Immature natural killer cell (primary cell): ENCODE measurements around the gene ATP9B. TPM values are rescaled to one million over a fixed set of nuclear protein-coding genes. Genes with fewer than 3 reads are reported as not detected.
"Not testable (repeated sequence)": the region's sequence is repeated elsewhere in the genome, so short reads cannot be mapped to it uniquely, and the experiment has no call there.

ENCODE experiments used
- DNase-seq, 3 donors: peaks; one replicate each; pipeline ENCODE4 v3.0.0; 2022; ENCODE audit warnings: mixed read lengths in 1 of 3
- H3K27ac Mint-ChIP-seq, 6 donors: one replicate each; pipeline ENCODE4 v1.8.0; 2020; ENCODE audit warnings: mixed read lengths in 6 of 6, mild to moderate bottlenecking in 5 of 6, inconsistent platforms in 4 of 6, moderate library complexity in 3 of 6
- H3K27me3 Mint-ChIP-seq, 3 donors: one replicate each; pipeline ENCODE4 v1.8.0; 2020 to 2021; ENCODE audit warnings: low read depth in 3 of 3, mild to moderate bottlenecking in 3 of 3, mixed read lengths in 3 of 3, moderate library complexity in 3 of 3, inconsistent platforms in 1 of 3
- H3K36me3 Mint-ChIP-seq, 3 donors: one replicate each; pipeline ENCODE4 v1.8.0; 2020; ENCODE audit warnings: mixed read lengths in 3 of 3, inconsistent platforms in 2 of 3, mild to moderate bottlenecking in 2 of 3
- H3K4me1 Mint-ChIP-seq, 2 donors: one replicate each; pipeline ENCODE4 v1.8.0; 2020; ENCODE audit warnings: inconsistent platforms in 2 of 2, mild to moderate bottlenecking in 2 of 2, mixed read lengths in 2 of 2, moderate library complexity in 1 of 2
- H3K4me3 Mint-ChIP-seq, 5 donors: one replicate each; pipeline ENCODE4 v1.8.0; 2020; ENCODE audit warnings: mild to moderate bottlenecking in 5 of 5, mixed read lengths in 5 of 5, inconsistent platforms in 3 of 5, moderate library complexity in 3 of 5
- H3K9me3 Mint-ChIP-seq, 6 donors: one replicate each; pipeline ENCODE4 v1.8.0; 2020; ENCODE audit warnings: mild to moderate bottlenecking in 6 of 6, mixed read lengths in 6 of 6, inconsistent platforms in 4 of 6, moderate library complexity in 3 of 6
- polyA plus RNA-seq, 3 donors: library from polyadenylated mRNA; unstranded; fragments of 300-500 nt; fragmentation: Illumina TruSeq; gene quantifications; one replicate each; pipeline ENCODE4 v1.2.3, GENCODE V29; 2021

ATP9B gene
- polyA plus RNA-seq, 3 donors from 2014 or later, result 11.4 to 16.9 (median 11.5) TPM

DNA sequence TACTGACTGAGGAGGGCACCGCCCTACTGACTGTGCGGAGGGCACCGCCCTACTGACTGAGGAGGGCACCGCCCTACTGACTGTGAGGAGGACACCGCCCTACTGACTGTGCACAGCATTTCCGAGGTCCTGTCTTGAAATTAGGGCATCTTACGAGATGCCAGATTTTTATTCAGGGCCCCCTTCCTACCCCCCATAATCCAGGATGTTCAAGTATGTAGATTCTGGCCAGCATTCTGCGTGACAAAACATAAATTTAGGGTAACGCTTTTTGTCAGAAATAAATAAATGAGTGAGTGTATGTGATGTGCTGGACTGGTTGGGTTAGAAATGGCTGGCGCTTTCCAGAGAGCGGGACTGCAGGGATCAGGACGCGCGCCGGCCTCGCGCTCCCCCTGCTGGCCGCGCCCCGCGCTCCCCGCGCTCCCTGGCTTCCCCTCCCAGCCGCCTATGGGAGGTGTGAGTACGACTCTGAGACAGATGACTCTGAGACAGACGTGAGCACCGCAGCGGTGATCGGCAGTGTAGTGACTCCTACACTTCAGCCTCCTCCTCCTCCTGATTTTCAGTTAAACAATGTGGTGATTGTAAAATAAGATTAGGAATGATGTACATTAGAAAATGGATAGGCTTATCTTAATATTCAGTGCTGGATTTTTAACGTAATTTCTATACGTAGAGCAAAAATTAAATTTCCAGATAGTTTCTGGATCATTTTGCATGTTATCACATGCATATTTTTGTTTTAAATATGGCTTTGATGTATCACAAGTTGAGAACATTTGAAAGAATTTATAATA lies 177.3 kb downstream of the ATP9B start:
- Mint-ChIP-seq H3K27ac (peak overlapping the region in 2 of 6 donors; percentile 49 to 66), H3K9me3 (no peaks in the 10 kb centered on the region), H3K4me3 (peak overlapping the region; percentile 49 to 79 (median 71)), H3K36me3 (no peaks in the 10 kb centered on the region), H3K4me1 (peaks cover 8 to 20% of the 10 kb centered on the region in 2 donors), H3K27me3 (no peaks in the 10 kb centered on the region)
- DNase-seq, result peak; percentile 61 to 69 (median 65)

DNA sequence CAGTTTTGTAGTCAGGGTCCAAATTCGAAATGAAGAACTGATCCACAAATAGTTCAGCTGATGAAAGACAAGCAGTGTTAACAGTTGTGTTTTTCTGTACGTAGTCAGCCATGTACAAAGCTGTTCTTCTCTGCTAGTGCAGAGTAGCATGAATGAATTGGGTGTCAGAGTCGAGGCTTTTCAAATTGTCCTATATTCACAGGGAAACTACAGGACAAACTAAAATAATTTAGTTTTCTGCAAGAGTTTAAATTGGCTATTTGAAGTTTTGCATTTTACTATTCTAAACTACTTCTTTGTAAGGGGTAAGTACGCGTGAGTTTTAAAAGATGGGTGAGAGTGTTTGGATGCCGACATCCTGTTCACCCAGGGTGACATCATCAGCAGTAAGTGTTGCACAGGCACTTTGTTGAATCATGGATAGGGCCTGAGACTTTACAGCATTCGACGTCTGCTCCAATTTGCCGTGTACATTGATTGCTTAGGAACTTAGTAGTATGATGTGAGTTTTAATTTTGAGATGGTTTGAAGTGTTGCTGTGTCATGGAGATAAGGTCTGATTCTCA lies 179.4 kb downstream of the ATP9B start:
- no peaks in the 10 kb centered on the region for H3K9me3 Mint-ChIP-seq
- H3K36me3 Mint-ChIP-seq, result peaks cover 0 to 4% (median 0%) of the 10 kb centered on the region in 3 donors
- H3K27ac Mint-ChIP-seq, result no peak overlapping the region
- peaks cover 10 to 31% of the 10 kb centered on the region in 2 donors for H3K4me1 Mint-ChIP-seq
- H3K27me3 Mint-ChIP-seq, result no peaks in the 10 kb centered on the region
- H3K4me3 Mint-ChIP-seq, result no peak overlapping the region
- no peak for DNase-seq

DNA sequence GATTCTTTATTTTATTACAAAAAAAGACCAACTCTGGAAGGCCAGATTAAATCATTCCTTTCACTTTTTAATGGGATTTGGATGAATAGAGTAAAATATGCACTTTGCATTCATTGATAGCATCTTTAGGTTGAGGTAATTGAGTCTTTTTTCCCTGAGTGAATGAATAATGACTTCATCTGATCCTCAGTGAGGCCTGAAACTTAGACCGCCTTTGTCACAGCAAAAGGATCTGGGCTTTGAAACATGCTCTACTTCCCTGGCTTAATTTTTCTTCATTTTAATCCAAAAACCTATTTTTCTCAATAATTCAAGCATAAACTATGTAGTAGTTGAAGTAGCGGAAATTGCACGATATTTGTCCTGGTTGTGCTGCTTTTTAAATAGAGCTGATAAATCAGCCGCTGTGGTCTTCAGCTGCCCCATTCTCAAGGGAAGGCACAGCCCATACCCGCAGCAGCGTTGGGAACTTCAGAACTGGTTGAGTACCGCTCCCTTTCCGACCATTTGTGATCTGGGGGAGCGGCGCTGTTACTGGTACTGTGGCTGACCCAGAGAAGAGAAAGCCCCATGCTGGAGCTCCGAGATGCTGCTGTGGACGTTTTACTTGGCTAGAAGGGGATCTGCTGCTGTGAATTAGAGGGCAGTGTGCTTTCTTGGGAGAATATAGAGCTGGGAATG lies 181.2 kb downstream of the ATP9B start:
- DNase-seq, result no peak
- Mint-ChIP-seq H3K4me3 (no peak overlapping the region), H3K4me1 (peaks cover 10 to 31% of the 10 kb centered on the region in 2 donors), H3K27ac (no peak overlapping the region), H3K36me3 (peaks cover 0 to 14% (median 3%) of the 10 kb centered on the region in 3 donors), H3K9me3 (no peaks in the 10 kb centered on the region), H3K27me3 (peaks cover 0 to 2% (median 0%) of the 10 kb centered on the region in 3 donors)

DNA sequence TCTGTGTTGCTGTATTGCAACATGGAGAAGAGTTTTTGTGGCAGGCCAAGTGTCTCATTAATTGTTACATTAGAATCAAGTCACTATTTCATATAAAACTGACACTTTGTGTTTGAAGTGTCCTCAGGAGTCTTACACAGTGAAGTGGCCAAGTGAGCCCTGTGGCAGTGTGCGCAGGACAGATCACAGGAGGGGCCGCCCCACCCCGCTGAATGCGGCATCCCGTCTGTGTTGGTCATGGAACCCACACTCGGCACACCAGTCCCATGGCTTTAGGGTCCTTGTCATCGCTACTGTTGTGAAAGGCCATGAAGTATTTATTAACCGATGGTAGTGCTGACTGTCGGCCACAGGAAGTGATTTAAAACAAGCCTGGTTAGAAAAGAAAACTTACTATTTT lies 181.8 kb downstream of the ATP9B start:
- Mint-ChIP-seq H3K4me1 (peaks cover 10 to 31% of the 10 kb centered on the region in 2 donors), H3K27ac (no peak overlapping the region), H3K36me3 (peaks cover 0 to 17% (median 5%) of the 10 kb centered on the region in 3 donors), H3K4me3 (no peak overlapping the region), H3K9me3 (no peaks in the 10 kb centered on the region), H3K27me3 (peaks cover 0 to 2% (median 0%) of the 10 kb centered on the region in 3 donors)
- DNase-seq, result no peak

DNA sequence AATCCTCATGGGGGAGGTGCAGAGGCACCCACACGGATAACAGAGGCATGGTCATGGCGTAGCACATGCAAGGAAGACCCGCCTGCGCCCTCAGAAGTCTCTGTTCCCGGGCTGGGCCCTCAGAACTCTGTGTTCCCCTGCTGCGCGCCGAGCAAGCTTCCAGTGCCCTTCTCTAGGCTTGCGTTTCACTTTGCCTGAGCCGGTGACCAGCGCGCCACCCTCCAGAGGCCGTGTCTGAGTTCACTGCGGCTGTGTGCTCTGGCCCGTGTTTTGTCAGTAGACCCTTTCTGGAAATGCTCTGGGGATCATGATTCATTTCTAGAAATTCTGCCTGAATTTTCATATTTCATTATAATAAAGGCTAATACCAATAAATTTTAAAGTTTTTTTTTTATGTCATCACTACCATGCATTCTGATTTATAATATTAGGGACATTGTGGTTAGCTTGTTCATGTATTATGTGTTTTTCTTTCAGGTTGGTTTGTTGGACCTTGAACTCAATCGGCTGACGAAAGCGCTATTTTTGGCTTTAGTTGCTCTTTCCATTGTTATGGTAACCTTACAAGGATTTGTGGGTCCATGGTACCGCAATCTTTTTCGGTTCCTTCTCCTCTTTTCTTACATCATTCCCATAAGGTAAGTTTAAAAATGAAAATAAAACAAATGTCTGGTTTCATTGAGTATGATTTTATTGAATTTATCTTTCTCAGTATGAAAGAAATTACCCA lies 183.9 kb downstream of the ATP9B start:
- H3K36me3 Mint-ChIP-seq, result peaks cover 0 to 17% (median 5%) of the 10 kb centered on the region in 3 donors
- H3K9me3 Mint-ChIP-seq, result no peaks in the 10 kb centered on the region
- H3K4me3 Mint-ChIP-seq, result no peak overlapping the region
- peaks cover 0 to 2% (median 0%) of the 10 kb centered on the region in 3 donors for H3K27me3 Mint-ChIP-seq
- H3K4me1 Mint-ChIP-seq, result peaks cover 5 to 21% of the 10 kb centered on the region in 2 donors
- no peak for DNase-seq
- H3K27ac Mint-ChIP-seq, result no peak overlapping the region

DNA sequence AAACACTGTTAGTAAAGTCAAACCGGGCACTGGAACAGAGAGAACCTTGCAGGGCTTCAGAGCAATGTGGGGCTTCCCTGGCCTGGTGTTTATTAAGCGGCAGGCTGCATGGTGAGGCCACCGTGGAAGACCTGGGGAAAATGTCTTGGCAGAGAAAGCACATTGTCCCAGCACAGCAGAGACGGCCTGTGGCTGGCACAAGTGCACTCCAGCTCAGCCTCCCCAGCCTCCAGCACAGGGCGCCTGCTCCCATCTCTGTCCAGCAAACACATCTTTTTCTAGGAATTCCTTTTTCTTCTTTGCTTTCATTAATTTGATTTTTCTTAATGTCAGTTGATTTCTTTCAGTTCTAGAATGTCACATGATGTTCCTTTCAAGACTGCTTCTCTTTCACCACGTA lies 188.3 kb downstream of the ATP9B start:
- H3K27ac Mint-ChIP-seq, result no peak overlapping the region

DNA sequence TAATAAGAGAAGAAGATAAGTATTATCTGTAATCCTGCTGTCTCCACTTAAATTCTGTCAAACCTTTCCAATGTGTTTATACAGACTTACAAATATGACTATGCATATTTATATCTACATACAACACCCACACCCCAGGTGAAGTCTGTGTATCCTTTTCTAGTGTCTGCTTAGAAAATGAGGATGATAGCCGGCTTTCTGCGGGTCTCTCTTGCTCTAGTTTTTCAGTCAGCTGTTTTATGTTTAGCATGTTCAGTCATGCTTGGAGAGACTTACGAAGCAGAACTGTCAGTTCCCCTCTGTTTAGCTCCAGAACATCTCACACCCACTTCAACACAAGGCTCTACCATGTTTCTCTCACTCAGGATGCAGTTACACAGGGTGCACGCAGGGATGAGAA lies 189.3 kb downstream of the ATP9B start:
- H3K4me1 Mint-ChIP-seq, result no peaks in the 10 kb centered on the region
- DNase-seq, result no peak
- no peaks in the 10 kb centered on the region for H3K9me3 Mint-ChIP-seq
- H3K27ac Mint-ChIP-seq, result no peak overlapping the region
- H3K27me3 Mint-ChIP-seq, result peaks cover 0 to 2% (median 2%) of the 10 kb centered on the region in 3 donors
- peaks cover 8 to 26% (median 10%) of the 10 kb centered on the region in 3 donors for H3K36me3 Mint-ChIP-seq
- H3K4me3 Mint-ChIP-seq, result no peak overlapping the region

More for the DNA sequence above, 188.3 kb downstream of the ATP9B start:
- Mint-ChIP-seq H3K4me1 (peaks cover 0 to 2% of the 10 kb centered on the region in 2 donors), H3K27me3 (peaks cover 0 to 2% (median 2%) of the 10 kb centered on the region in 3 donors), H3K4me3 (no peak overlapping the region), H3K36me3 (peaks cover 8 to 30% (median 10%) of the 10 kb centered on the region in 3 donors), H3K9me3 (no peaks in the 10 kb centered on the region)
- DNase-seq, result no peak

DNA sequence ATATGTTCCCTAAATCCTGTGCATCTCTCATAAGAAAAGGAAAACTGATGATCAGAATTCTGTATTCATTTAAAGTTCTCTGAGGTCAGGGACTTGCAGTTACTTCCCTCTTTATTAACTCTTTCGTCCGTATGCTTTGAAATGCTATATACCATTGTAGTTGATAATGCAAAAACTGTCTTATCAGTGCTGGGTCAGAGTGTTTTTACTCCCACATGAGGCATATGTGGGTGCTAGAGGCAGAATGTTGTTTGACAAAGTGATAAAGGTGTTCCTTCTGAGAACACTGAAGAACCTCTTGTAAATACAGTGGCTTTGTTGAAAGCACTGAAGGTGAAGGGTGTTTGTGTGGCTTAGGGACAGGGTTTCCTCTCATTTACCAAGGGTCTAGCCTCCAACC lies 190.0 kb downstream of the ATP9B start:
- no peaks in the 10 kb centered on the region for H3K4me1 Mint-ChIP-seq
- DNase-seq, result no peak
- no peaks in the 10 kb centered on the region for H3K9me3 Mint-ChIP-seq
- H3K36me3 Mint-ChIP-seq, result peaks cover 8 to 26% (median 10%) of the 10 kb centered on the region in 3 donors
- H3K27me3 Mint-ChIP-seq, result peaks cover 0 to 2% (median 2%) of the 10 kb centered on the region in 3 donors
- no peak overlapping the region for H3K4me3 Mint-ChIP-seq
- H3K27ac Mint-ChIP-seq, result no peak overlapping the region

DNA sequence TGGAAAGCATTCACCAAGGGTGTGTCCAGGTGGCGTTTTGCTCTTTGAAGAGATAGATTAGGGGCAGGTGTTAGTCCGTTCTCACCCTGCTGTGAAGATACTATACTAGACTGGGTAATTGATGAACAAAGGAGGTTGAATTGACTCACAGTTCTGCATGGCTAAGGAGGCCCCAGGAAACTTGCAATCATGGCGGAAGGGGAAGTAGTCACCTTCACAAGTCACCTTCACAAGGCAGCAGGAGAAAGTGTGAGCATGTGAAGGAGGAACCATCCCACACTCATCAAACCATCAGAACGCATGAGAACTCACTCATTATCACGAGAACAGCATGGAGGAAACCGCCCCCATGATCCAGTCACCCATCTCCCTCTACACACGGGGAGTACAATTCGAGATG lies 190.8 kb downstream of the ATP9B start:
- DNase-seq, result no peak
- Mint-ChIP-seq H3K9me3 (no peaks in the 10 kb centered on the region), H3K4me1 (no peaks in the 10 kb centered on the region), H3K4me3 (no peak overlapping the region), H3K27ac (no peak overlapping the region), H3K27me3 (peaks cover 0 to 2% (median 0%) of the 10 kb centered on the region in 3 donors), H3K36me3 (peaks cover 12 to 27% (median 14%) of the 10 kb centered on the region in 3 donors)

DNA sequence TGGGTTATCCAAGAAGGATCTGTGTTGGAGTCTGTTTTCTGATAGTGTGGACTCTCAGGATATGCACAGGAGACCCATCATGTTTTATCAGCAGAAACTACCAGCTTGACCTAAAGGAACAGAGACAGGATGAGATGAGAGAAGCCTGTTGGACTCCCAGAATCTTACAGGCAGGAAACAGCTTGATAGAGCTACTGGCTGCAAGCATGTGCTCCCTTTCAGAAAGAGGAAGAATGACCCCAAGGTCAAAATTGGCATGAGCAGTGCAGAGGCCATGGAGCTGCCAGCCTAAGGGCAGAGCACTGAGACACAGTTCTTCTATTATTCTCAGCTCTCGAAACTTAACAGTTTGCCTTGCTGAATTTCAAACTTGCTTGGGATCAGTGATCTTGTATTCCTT lies 191.3 kb downstream of the ATP9B start:
- no peak for DNase-seq
- Mint-ChIP-seq H3K36me3 (peaks cover 14 to 27% (median 17%) of the 10 kb centered on the region in 3 donors), H3K4me3 (no peak overlapping the region), H3K4me1 (no peaks in the 10 kb centered on the region), H3K27me3 (peaks cover 0 to 2% (median 0%) of the 10 kb centered on the region in 3 donors), H3K9me3 (peaks cover 0 to 2% (median 0%) of the 10 kb centered on the region in 6 donors), H3K27ac (no peak overlapping the region)

DNA sequence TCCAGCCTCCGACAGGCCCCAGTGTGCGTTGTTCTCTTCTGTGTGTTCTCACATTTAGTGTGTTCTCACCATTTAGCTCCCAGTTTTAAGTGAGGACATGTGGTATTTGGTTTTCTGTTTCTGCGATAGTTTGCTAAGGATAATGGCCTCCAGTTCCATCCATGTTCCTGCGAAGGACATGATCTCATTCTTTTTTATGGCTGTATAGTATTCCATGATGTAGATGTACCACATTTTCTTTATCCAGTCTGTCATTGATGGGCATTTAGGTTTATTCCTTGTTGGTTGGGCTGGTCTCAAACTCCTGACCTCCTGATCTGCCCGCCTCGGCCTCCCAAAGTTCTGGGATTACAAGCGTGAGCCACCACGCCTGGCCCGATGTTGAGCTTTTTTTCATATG lies 195.9 kb downstream of the ATP9B start:
- H3K9me3 Mint-ChIP-seq, H3K27me3 Mint-ChIP-seq, H3K4me3 Mint-ChIP-seq, DNase-seq, H3K4me1 Mint-ChIP-seq, H3K27ac Mint-ChIP-seq: not testable (repeated sequence)
- H3K36me3 Mint-ChIP-seq, result peaks cover 14 to 37% (median 32%) of the 10 kb centered on the region in 3 donors

DNA sequence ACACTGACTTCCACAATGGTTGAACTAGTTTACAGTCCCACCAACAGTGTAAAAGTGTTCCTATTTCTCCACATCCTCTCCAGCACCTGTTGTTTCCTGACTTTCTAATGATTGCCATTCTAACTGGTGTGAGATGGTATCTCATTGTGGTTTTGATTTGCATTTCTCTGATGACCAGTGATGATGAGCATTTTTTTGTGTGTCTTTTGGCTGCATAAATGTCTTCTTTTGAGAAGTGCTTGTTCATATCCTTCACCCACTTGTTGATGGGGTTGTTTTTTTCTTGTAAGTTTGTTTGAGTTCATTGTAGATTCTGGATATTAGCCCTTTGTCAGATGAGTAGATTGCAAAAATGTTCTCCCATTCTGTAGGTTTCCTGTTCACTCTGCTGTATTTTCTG lies 202.6 kb downstream of the ATP9B start:
- H3K27me3 Mint-ChIP-seq, H3K9me3 Mint-ChIP-seq, H3K27ac Mint-ChIP-seq, H3K4me3 Mint-ChIP-seq, DNase-seq: not testable (repeated sequence)
- Mint-ChIP-seq H3K36me3 (peaks cover 14 to 29% (median 29%) of the 10 kb centered on the region in 3 donors), H3K4me1 (peaks cover 20 to 28% of the 10 kb centered on the region in 2 donors)

DNA sequence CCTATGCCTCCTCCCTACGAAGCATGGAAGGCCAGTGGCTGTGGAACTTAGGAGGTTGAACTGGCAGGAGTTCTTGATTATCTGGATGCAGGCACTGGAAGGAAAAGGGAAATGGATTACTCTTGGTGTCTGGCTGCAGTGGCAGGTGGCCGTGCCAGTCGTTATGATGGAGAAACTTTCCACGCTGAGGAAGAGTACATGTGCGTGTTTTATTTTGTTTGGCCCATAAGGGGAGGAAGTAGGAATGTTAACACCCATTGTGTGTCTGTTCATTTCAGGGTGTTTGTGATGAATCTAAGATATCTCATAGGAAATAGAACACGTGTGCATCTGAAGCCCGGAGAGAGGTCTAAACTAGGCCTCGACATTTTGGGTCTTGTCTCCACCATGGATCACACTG lies 203.7 kb downstream of the ATP9B start:
- Mint-ChIP-seq H3K4me3 (no peak overlapping the region), H3K9me3 (no peaks in the 10 kb centered on the region), H3K36me3 (peaks cover 16 to 32% (median 29%) of the 10 kb centered on the region in 3 donors), H3K27me3 (peaks cover 0 to 3% (median 2%) of the 10 kb centered on the region in 3 donors), H3K4me1 (peaks cover 20 to 31% of the 10 kb centered on the region in 2 donors), H3K27ac (no peak overlapping the region)
- no peak for DNase-seq
